NCI-H2107 treated with DMSO at 0.1 percent for 48 hours (cell line): Measurements from ENCODE around the gene ARMC9.

Experiments
- DNase-seq: peaks from one replicate; lab custom pipeline; 2025; ENCODE audit not compliant: unreplicated experiment; lab: John Stamatoyannopoulos, UW

Gene ARMC9

GRCh38 chr2:231378026-231378722, 179.7 kb downstream of the ARMC9 start:
- DNase-seq: no peak

GRCh38 chr2:231379266-231380215, 181.1 kb downstream of the ARMC9 start:
- DNase-seq: no peak

- DNase-seq: no peak
Measured at GRCh38 chr2:231380307-231380706, 181.9 kb downstream of the ARMC9 start.

- DNase-seq: no peak
Measured at GRCh38 chr2:231380991-231381847, 182.8 kb downstream of the ARMC9 start.

GRCh38 chr2:231382116-231382515, 183.7 kb downstream of the ARMC9 start:
- no peak for DNase-seq

- DNase-seq: no peak
Measured at GRCh38 chr2:231383416-231384108, 185.1 kb downstream of the ARMC9 start.

- DNase-seq: no peak
Measured at GRCh38 chr2:231384109-231384435, 185.6 kb downstream of the ARMC9 start.

GRCh38 chr2:231384970-231385369, 186.5 kb downstream of the ARMC9 start:
- no peak for DNase-seq

- no peak for DNase-seq
Measured at GRCh38 chr2:231385429-231385828, 187.0 kb downstream of the ARMC9 start.

- DNase-seq: no peak
Measured at GRCh38 chr2:231386446-231386845, 188.0 kb downstream of the ARMC9 start.

GRCh38 chr2:231387904-231388724, 189.7 kb downstream of the ARMC9 start:
- no peak for DNase-seq

GRCh38 chr2:231388725-231389346, 190.4 kb downstream of the ARMC9 start:
- no peak for DNase-seq

- DNase-seq: no peak
Measured at GRCh38 chr2:231390667-231391066, 192.2 kb downstream of the ARMC9 start.

GRCh38 chr2:231391981-231392380, 193.6 kb downstream of the ARMC9 start:
- no peak for DNase-seq

- DNase-seq: no peak
Measured at GRCh38 chr2:231392431-231393148, 194.2 kb downstream of the ARMC9 start.

GRCh38 chr2:231393149-231394131, 195.0 kb downstream of the ARMC9 start:
- DNase-seq: no peak
